ENCODE results near the gene SRD5A1. TPM values are rescaled to one million over a fixed set of nuclear protein-coding genes. Genes with fewer than 3 reads are reported as not detected.

Gene SRD5A1
- total and polyA plus RNA-seq, 2 experiments from 2014 or later: 18.2 to 87.3 TPM

DNA sequence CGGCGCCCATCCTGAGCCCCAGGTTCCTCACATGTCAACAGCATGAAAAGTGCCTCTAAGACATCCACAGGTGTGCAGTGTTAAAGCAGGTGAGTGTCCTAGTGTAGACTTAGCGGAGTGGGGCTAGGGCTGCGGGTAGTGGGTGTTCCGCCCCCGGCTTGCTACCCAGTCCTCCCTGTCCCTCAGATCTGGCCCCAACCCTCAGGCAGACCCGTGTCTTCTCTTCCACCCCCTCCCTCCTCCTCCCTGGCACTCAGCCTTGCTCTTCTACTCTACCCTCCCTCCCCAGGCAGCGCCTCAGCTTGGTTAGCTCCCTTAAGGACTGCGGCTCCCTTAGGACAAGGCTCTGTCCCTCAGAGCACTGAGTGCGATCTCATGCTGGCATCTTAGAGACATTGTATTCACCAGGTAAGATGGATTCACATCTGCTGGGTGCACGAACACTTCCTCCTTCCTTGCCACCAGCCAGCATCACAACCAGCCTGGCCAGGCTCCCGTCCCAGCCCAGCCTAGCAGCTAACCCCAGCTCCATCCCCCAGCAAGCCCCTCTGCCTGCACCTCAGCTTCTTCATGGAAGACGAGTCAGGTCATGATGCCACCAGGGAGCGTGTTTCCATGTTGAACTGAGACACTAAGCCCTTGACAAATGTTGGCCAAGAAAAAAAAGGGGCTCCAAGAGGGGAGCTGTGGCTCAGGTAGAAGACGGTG lies 47.1 kb upstream of the SRD5A1 start:
- Histone ChIP-seq H3F3A (replicated peaks; ENCODE audit: low read depth) (no peaks in the 10 kb centered on the region), H2AFZ (no peak overlapping the region), H3K4me1 (ENCODE audit: insufficient read depth) (peaks cover 4% of the 10 kb centered on the region; the same call in 1 of the 2 replicates), H3K9me2 (ENCODE audit: insufficient read depth) (no peaks in the 10 kb centered on the region), H3K27ac (ENCODE audit: low read depth) (no peak overlapping the region), H3K79me2 (replicated peaks; ENCODE audit: insufficient read depth) (no peaks in the 10 kb centered on the region), H3K36me3 (ENCODE audit: insufficient read depth) (no peaks in the 10 kb centered on the region), H3K4me3 (no peak overlapping the region), H4K20me1 (replicated peaks; ENCODE audit: insufficient read depth) (no peaks in the 10 kb centered on the region), H3K4me2 (no peak overlapping the region), H3K27me3 (ENCODE audit: insufficient read depth) (peaks cover 28% of the 10 kb centered on the region)
- ATAC-seq: no peak
- peaks cover 21% of the 10 kb centered on the region for H3K27me3 Mint-ChIP-seq (ENCODE audit: insufficient read depth, low read depth, poor library complexity)
- H3K36me3 Mint-ChIP-seq (ENCODE audit: low read depth): no peaks in the 10 kb centered on the region
- H3K9me3 Mint-ChIP-seq: no peaks in the 10 kb centered on the region
- no peak overlapping the region for H3K27ac Mint-ChIP-seq
- no peak for DNase-seq (ENCODE audit: low spot score)
- TF ChIP-seq ZNF331 (CRISPR knock-in tag; IDR thresholded peaks at IDR 0.05; ENCODE audit: low read depth) (no peak), JUNB (IDR thresholded peaks at IDR 0.05; ENCODE audit: unreplicated experiment) (no peak), ZNF114 (CRISPR knock-in tag; IDR thresholded peaks at IDR 0.05) (no peak), NANOG (IDR thresholded peaks at IDR 0.05; ENCODE audit: borderline replicate concordance) (no peak)
- no peak overlapping the region for H3K4me3 Mint-ChIP-seq
- H3K4me1 Mint-ChIP-seq: peaks cover 5% of the 10 kb centered on the region

DNA sequence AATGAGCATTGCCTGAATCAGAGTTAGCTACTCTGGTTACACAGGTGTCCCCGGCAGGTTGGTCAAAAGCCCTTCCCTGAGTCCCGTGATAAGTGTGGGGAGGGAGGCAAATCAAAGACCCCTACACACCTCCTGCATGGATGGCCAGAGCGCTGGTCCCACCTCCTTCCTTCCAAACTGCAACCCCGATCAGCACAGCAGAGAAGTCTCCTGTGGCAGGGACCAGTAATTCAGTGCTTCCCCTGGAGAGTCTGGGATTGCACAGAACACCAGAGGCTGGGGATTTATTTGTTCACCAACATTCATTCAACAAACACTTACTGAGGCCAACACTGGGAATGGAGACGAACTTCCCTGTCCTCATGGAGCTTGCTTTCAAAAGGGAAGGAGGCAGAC lies 46.6 kb upstream of the SRD5A1 start:
- Mint-ChIP-seq H3K36me3 (ENCODE audit: low read depth) (no peaks in the 10 kb centered on the region), H3K27me3 (ENCODE audit: insufficient read depth, low read depth, poor library complexity) (peaks cover 19% of the 10 kb centered on the region), H3K4me3 (no peak overlapping the region), H3K9me3 (no peaks in the 10 kb centered on the region), H3K4me1 (peaks cover 4% of the 10 kb centered on the region), H3K27ac (no peak overlapping the region)
- H3K4me3 ChIP-seq: no peak overlapping the region
- no peak overlapping the region for H3K27ac ChIP-seq (ENCODE audit: low read depth)
- peaks cover 26% of the 10 kb centered on the region for H3K27me3 ChIP-seq (ENCODE audit: insufficient read depth)
- H2AFZ ChIP-seq: no peak overlapping the region
- no peaks in the 10 kb centered on the region for H4K20me1 ChIP-seq (replicated peaks; ENCODE audit: insufficient read depth)
- H3K36me3 ChIP-seq (ENCODE audit: insufficient read depth): no peaks in the 10 kb centered on the region
- H3K79me2 ChIP-seq (replicated peaks; ENCODE audit: insufficient read depth): no peaks in the 10 kb centered on the region
- no peaks in the 10 kb centered on the region for H3K4me1 ChIP-seq (ENCODE audit: insufficient read depth)
- no peaks in the 10 kb centered on the region for H3K9me2 ChIP-seq (ENCODE audit: insufficient read depth)
- no peak overlapping the region for H3K4me2 ChIP-seq
- ATAC-seq: no peak
- no peak for TF ChIP-seq EZH2phosphoT487 (IDR thresholded peaks at IDR 0.05; ENCODE audit: unreplicated experiment)
- TF ChIP-seq ZNF331 (CRISPR knock-in tag; IDR thresholded peaks at IDR 0.05; ENCODE audit: low read depth): no peak
- TF ChIP-seq POLR2AphosphoS5 (IDR thresholded peaks at IDR 0.05; ENCODE audit: low read depth): no peak
- TF ChIP-seq STAT1 (IDR thresholded peaks at IDR 0.05; ENCODE audit: unreplicated experiment): no peak
- TF ChIP-seq, protein P1, sequence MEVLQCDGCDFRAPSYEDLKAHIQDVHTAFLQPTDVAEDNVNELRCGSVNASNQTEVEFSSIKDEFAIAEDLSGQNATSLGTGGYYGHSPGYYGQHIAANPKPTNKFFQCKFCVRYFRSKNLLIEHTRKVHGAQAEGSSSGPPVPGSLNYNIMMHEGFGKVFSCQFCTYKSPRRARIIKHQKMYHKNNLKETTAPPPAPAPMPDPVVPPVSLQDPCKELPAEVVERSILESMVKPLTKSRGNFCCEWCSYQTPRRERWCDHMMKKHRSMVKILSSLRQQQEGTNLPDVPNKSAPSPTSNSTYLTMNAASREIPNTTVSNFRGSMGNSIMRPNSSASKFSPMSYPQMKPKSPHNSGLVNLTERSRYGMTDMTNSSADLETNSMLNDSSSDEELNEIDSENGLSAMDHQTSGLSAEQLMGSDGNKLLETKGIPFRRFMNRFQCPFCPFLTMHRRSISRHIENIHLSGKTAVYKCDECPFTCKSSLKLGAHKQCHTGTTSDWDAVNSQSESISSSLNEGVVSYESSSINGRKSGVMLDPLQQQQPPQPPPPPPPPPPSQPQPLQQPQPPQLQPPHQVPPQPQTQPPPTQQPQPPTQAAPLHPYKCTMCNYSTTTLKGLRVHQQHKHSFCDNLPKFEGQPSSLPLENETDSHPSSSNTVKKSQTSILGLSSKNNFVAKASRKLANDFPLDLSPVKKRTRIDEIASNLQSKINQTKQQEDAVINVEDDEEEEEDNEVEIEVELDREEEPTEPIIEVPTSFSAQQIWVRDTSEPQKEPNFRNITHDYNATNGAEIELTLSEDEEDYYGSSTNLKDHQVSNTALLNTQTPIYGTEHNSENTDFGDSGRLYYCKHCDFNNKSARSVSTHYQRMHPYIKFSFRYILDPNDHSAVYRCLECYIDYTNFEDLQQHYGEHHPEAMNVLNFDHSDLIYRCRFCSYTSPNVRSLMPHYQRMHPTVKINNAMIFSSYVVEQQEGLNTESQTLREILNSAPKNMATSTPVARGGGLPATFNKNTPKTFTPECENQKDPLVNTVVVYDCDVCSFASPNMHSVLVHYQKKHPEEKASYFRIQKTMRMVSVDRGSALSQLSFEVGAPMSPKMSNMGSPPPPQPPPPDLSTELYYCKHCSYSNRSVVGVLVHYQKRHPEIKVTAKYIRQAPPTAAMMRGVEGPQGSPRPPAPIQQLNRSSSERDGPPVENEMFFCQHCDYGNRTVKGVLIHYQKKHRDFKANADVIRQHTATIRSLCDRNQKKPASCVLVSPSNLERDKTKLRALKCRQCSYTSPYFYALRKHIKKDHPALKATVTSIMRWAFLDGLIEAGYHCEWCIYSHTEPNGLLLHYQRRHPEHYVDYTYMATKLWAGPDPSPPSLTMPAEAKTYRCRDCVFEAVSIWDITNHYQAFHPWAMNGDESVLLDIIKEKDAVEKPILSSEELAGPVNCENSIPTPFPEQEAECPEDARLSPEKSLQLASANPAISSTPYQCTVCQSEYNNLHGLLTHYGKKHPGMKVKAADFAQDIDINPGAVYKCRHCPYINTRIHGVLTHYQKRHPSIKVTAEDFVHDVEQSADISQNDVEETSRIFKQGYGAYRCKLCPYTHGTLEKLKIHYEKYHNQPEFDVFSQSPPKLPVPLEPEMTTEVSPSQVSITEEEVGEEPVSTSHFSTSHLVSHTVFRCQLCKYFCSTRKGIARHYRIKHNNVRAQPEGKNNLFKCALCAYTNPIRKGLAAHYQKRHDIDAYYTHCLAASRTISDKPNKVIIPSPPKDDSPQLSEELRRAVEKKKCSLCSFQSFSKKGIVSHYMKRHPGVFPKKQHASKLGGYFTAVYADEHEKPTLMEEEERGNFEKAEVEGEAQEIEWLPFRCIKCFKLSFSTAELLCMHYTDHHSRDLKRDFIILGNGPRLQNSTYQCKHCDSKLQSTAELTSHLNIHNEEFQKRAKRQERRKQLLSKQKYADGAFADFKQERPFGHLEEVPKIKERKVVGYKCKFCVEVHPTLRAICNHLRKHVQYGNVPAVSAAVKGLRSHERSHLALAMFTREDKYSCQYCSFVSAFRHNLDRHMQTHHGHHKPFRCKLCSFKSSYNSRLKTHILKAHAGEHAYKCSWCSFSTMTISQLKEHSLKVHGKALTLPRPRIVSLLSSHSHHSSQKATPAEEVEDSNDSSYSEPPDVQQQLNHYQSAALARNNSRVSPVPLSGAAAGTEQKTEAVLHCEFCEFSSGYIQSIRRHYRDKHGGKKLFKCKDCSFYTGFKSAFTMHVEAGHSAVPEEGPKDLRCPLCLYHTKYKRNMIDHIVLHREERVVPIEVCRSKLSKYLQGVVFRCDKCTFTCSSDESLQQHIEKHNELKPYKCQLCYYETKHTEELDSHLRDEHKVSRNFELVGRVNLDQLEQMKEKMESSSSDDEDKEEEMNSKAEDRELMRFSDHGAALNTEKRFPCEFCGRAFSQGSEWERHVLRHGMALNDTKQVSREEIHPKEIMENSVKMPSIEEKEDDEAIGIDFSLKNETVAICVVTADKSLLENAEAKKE (CRISPR knock-in tag; IDR thresholded peaks at IDR 0.05): no peak
- TF ChIP-seq NANOG (IDR thresholded peaks at IDR 0.05; ENCODE audit: borderline replicate concordance): no peak
- H3F3A ChIP-seq (replicated peaks; ENCODE audit: low read depth): no peaks in the 10 kb centered on the region
- no peak for DNase-seq (ENCODE audit: low spot score)
